ENCODE data around the gene CDC42BPB.

The CDC42BPB gene

GRCh38 chr14:102957222-102957621, 100.1 kb downstream of the CDC42BPB start:
- no peak for DNase-seq

GRCh38 chr14:102955636-102956408, 101.5 kb downstream of the CDC42BPB start:
- no peak for DNase-seq

GRCh38 chr14:102954081-102954789, 103.1 kb downstream of the CDC42BPB start:
- no peak for DNase-seq

- no peak for DNase-seq
Observed at GRCh38 chr14:102953100-102953499, 104.2 kb downstream of the CDC42BPB start.

- DNase-seq = no peak
Observed at GRCh38 chr14:102952276-102952675, 105.1 kb downstream of the CDC42BPB start.

- no peak for DNase-seq
Observed at GRCh38 chr14:102951799-102952198, 105.5 kb downstream of the CDC42BPB start.

- no peak for DNase-seq
Observed at GRCh38 chr14:102951034-102951433, 106.3 kb downstream of the CDC42BPB start.

GRCh38 chr14:102949801-102950451, 107.4 kb downstream of the CDC42BPB start:
- no peak for DNase-seq

GRCh38 chr14:102949062-102949800, 108.1 kb downstream of the CDC42BPB start:
- peak in 1 of 5 experiments; percentile 64 for DNase-seq

GRCh38 chr14:102948698-102949061, 108.7 kb downstream of the CDC42BPB start:
- no peak for DNase-seq

GRCh38 chr14:102947321-102948103, 109.8 kb downstream of the CDC42BPB start:
- no peak for DNase-seq

GRCh38 chr14:102945346-102946130, 111.8 kb downstream of the CDC42BPB start:
- DNase-seq = no peak

- DNase-seq = no peak
Observed at GRCh38 chr14:102944448-102945330, 112.7 kb downstream of the CDC42BPB start.

- DNase-seq = no peak
Observed at GRCh38 chr14:102943979-102944378, 113.4 kb downstream of the CDC42BPB start.

GRCh38 chr14:102943454-102943853, 113.9 kb downstream of the CDC42BPB start:
- DNase-seq = no peak

- DNase-seq = no peak
Observed at GRCh38 chr14:102942069-102942468, 115.3 kb downstream of the CDC42BPB start.

- DNase-seq = no peak
Observed at GRCh38 chr14:102941419-102942011, 115.8 kb downstream of the CDC42BPB start.

GRCh38 chr14:102940729-102941362, 116.5 kb downstream of the CDC42BPB start:
- no peak for DNase-seq

Measured in T-helper 2 cell (primary cell).